ENCODE data around the gene CIB2.

- TF ChIP-seq EP300 (IDR thresholded peaks at IDR 0.05) (no peak), POLR2A (IDR thresholded peaks at IDR 0.05) (no peak)
These were observed at the start of gene CIB2 for GRCh38 chr15:78131295-78132061.

Measured in stomach (tissue), 4 donors.